ENCODE measurements around the gene EGLN3. TPM values are rescaled to one million over a fixed set of nuclear protein-coding genes. Genes with fewer than 3 reads are reported as not detected.

The EGLN3 gene
- total RNA-seq, 6 donors from 2014 or later, result 2.9 to 12.6 (median 8.5) TPM

- Histone ChIP-seq H3K9me3 (no peaks in the 10 kb centered on the region), H3K27ac (no peak overlapping the region), H3K4me3 (no peak overlapping the region), H3K27me3 (no peaks in the 10 kb centered on the region), H3K4me1 (no peaks in the 10 kb centered on the region), H3K36me3 (no peaks in the 10 kb centered on the region)
- no peak for DNase-seq
- TF ChIP-seq POLR2AphosphoS5 (IDR thresholded peaks at IDR 0.05) (no peak), EP300 (IDR thresholded peaks at IDR 0.05) (no peak), CTCF (IDR thresholded peaks at IDR 0.05) (no peak), POLR2A (IDR thresholded peaks at IDR 0.05) (no peak)
- 95 to 99% methylated on average over 8 of the region's 8 CpGs for WGBS, 2 donors
- ATAC-seq (ENCODE audit: low FRiP score in 2 of 2), result no peak
Measured at GRCh38 chr14:33996462-33996861, 45.6 kb upstream of the EGLN3 start.

DNA sequence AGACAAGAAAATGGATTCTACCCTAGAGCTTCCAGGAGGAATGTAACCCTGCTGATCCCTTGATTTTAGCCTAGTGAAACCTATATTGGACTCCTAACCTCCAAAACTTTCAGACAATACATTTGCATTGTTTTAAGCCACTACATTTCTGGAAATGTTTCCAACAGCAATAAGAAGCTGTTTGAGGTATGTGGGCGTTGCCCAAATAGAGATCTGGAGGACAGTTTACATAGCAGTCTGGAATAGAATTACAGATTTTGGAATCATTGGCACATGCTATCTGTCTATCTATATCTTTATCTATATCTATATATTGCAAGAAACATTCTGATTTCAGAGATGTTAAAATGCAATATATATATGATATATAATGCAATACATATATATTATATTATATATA lies 42.4 kb upstream of the EGLN3 start:
- Histone ChIP-seq H3K4me1 (no peaks in the 10 kb centered on the region), H3K9me3 (no peaks in the 10 kb centered on the region), H3K4me3 (no peak overlapping the region), H3K27me3 (no peaks in the 10 kb centered on the region), H3K27ac (no peak overlapping the region), H3K36me3 (no peaks in the 10 kb centered on the region)
- TF ChIP-seq EP300 (IDR thresholded peaks at IDR 0.05) (no peak), CTCF (IDR thresholded peaks at IDR 0.05) (no peak), POLR2A (IDR thresholded peaks at IDR 0.05) (no peak), POLR2AphosphoS5 (IDR thresholded peaks at IDR 0.05) (no peak)
- DNase-seq (no peak), ATAC-seq (ENCODE audit: low FRiP score in 2 of 2) (no peak)
- 68 to 86% methylated on average over 1 of the region's 1 CpG for WGBS, 2 donors

DNA sequence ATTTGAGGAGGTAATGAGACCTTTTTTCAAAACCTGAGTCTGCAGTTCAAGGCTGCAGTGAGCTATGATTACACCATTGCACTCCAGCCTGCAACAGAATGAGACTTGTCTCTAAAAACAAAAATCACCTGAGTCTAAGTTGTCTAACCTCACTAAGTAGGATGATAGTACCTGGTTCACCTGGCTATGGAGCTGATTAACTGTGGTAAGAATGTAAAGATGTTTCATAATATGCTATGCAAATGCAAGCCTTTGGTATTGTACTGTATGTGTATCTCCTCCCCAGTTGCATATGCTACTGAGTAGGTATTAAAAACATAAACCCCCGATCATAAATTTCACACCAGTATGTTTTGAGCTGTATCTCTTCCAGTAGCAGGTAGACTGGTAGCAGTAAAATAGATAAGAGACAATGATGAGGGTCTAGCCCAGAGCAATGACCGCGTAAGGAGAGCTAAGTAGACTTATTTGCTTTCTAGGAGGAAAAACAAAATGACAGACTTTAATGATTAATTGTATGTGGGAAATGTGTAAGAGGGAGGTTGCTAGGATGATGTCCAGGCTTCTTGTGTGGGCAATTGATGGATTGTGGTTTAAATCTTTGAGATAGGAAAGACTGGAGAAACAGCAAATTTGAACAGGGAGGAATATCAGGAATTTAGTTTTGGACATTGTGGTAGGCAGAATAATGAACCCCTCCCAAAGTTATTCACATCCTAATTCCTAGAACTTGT lies 41.6 kb upstream of the EGLN3 start:
- no peak for ATAC-seq (ENCODE audit: low FRiP score in 2 of 2)
- 80 to 91% methylated on average over 3 of the region's 3 CpGs for WGBS, 2 donors

DNA sequence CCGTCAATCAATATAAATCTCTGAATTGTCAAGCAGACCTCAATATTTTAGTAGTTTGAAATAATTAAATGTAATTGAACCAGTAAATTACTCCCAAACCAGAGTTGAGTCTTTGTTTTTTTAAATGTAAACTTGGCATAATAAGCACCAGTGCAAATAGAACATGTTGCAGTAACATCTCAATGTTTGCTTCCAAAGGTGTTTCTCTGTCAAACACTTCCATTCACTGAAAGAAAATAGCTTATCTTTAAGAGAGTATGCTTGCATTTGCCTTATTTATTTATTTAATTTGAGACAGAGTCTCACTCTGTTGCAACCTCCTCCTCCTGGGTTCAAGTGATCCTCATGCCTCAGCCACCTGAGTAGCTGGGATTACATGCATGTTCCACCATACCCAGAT lies 39.9 kb upstream of the EGLN3 start:
- Histone ChIP-seq H3K27ac (no peak overlapping the region), H3K4me1 (no peaks in the 10 kb centered on the region), H3K36me3 (no peaks in the 10 kb centered on the region), H3K4me3 (no peak overlapping the region), H3K27me3 (no peaks in the 10 kb centered on the region), H3K9me3 (no peaks in the 10 kb centered on the region)
- no peak for TF ChIP-seq POLR2AphosphoS5 (IDR thresholded peaks at IDR 0.05)
- no peak for TF ChIP-seq EP300 (IDR thresholded peaks at IDR 0.05)
- TF ChIP-seq CTCF (IDR thresholded peaks at IDR 0.05), result no peak
- no peak for TF ChIP-seq POLR2A (IDR thresholded peaks at IDR 0.05)
- ATAC-seq (ENCODE audit: low FRiP score in 2 of 2), result no peak
- DNase-seq, result no peak
- 90 to 92% methylated on average over 1 of the region's 1 CpG for WGBS, 2 donors

More for the DNA sequence above, 41.6 kb upstream of the EGLN3 start:
- no peak for TF ChIP-seq CTCF (IDR thresholded peaks at IDR 0.05)
- TF ChIP-seq POLR2A (IDR thresholded peaks at IDR 0.05), result no peak
- TF ChIP-seq POLR2AphosphoS5 (IDR thresholded peaks at IDR 0.05), result no peak
- TF ChIP-seq EP300 (IDR thresholded peaks at IDR 0.05), result no peak
- no peaks in the 10 kb centered on the region for H3K27me3 ChIP-seq
- H3K9me3 ChIP-seq, result no peaks in the 10 kb centered on the region
- no peak overlapping the region for H3K4me3 ChIP-seq
- no peak overlapping the region for H3K27ac ChIP-seq
- no peaks in the 10 kb centered on the region for H3K36me3 ChIP-seq
- H3K4me1 ChIP-seq, result no peaks in the 10 kb centered on the region
- no peak for DNase-seq

GRCh38 chr14:33987565-33988080 lies 36.7 kb upstream of the EGLN3 start:
- WGBS, 2 donors, result 67 to 81% methylated on average over 4 of the region's 4 CpGs
- ATAC-seq (ENCODE audit: low FRiP score in 2 of 2), result no peak
- H3K27ac ChIP-seq, result no peak overlapping the region
- H3K4me1 ChIP-seq, result no peaks in the 10 kb centered on the region
- no peak for DNase-seq
- no peak overlapping the region for H3K4me3 ChIP-seq
- H3K36me3 ChIP-seq, result no peaks in the 10 kb centered on the region
- H3K9me3 ChIP-seq, result peaks cover 0 to 4% (median 0%) of the 10 kb centered on the region in 4 donors
- H3K27me3 ChIP-seq, result no peaks in the 10 kb centered on the region
- TF ChIP-seq EP300 (IDR thresholded peaks at IDR 0.05), result no peak
- no peak for TF ChIP-seq POLR2AphosphoS5 (IDR thresholded peaks at IDR 0.05)
- no peak for TF ChIP-seq POLR2A (IDR thresholded peaks at IDR 0.05)
- TF ChIP-seq CTCF (IDR thresholded peaks at IDR 0.05), result no peak

Data from upper lobe of left lung (tissue), 6 donors.